LNCaP clone FGC (cell line): ENCODE measurements around the gene PRTG.

ENCODE experiments used
- DNase-seq: peaks from one replicate; pipeline ENCODE4 v3.0.0-alpha.2; 2011; ENCODE audit warnings: low read depth
- H3K4me3 ChIP-seq: 2 replicates; pipeline ENCODE4 v1.5.1; 2011; ENCODE audit warnings: mild to moderate bottlenecking, low read depth, low read length, control low read depth
- TF ChIP-seq, protein P1 (sequence below): IDR thresholded peaks from 2 replicates; pipeline ENCODE4 v1.5.1; 2012; ENCODE audit warnings: mild to moderate bottlenecking; ENCODE audit not compliant: control insufficient read depth, insufficient read depth; ENCODE audit errors: extremely low read depth

PRTG gene

DNA sequence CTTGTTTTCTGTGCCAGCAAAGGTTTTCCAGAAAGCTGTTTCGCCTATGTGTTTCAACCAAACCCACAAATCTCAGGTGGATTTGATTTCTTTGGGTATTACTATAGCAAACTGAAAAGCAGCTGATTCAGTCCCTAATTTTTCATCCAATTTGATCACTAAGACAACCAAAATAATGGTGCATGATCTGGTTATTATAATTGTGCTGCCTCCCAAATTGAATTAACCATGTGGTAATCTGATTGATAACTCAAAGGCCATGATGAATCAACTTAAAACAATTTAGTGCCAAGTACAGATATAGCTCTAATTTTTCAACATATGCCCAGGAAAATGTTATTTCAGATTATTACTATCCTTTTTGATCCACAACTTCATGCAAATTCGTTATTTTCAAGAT, 30.6 kb downstream of the PRTG start:
- DNase-seq: no peak
- H3K4me3 ChIP-seq: no peak overlapping the region
- TF ChIP-seq, protein P1, sequence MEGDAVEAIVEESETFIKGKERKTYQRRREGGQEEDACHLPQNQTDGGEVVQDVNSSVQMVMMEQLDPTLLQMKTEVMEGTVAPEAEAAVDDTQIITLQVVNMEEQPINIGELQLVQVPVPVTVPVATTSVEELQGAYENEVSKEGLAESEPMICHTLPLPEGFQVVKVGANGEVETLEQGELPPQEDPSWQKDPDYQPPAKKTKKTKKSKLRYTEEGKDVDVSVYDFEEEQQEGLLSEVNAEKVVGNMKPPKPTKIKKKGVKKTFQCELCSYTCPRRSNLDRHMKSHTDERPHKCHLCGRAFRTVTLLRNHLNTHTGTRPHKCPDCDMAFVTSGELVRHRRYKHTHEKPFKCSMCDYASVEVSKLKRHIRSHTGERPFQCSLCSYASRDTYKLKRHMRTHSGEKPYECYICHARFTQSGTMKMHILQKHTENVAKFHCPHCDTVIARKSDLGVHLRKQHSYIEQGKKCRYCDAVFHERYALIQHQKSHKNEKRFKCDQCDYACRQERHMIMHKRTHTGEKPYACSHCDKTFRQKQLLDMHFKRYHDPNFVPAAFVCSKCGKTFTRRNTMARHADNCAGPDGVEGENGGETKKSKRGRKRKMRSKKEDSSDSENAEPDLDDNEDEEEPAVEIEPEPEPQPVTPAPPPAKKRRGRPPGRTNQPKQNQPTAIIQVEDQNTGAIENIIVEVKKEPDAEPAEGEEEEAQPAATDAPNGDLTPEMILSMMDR: no peak

GRCh38 chr15:55710286-55710685, 32.7 kb downstream of the PRTG start:
- H3K4me3 ChIP-seq: no peak overlapping the region
- no peak for DNase-seq
- TF ChIP-seq, protein P1: no peak

DNA sequence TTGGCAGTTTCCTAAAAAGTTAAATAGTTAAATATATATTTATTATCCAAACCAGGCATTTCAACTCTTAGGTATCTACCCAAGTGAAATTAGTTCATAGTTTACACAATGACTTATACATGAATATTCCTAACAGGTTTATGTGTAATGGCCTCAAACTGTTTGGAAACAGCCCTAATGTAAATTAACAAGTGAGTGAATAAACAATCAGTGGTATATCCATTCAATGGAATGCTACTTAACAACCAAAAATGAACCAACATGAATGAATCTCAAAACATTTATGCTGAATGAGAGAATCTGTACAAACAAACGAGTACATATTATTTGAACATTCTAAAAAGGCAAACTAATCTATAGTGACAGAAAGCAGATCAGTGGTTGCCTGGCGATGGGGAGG, 33.5 kb downstream of the PRTG start:
- H3K4me3 ChIP-seq: no peak overlapping the region
- TF ChIP-seq, protein P1: no peak
- DNase-seq: no peak

DNA sequence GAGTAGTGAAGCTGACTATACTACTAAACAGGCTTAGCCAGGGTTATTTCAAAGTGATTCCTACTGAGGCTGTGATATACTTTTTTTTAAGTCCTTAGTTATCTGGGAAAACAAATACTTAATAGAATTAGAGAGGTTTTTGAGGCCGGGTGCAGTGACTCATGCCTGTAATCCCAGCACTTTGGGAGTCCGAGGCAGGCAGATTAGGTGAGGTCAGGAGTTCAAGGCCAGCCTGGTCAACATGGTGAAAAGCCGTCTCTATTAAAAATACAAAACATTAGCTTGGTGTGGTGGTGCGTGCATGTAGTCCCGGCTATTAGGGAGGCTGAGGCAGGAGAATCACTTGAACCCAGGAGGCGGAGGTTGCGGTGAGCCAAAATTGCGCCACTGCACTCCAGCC, 34.2 kb downstream of the PRTG start:
- DNase-seq: no peak

GRCh38 chr15:55707951-55708350, 35.0 kb downstream of the PRTG start:
- TF ChIP-seq, protein P1: no peak
- DNase-seq: no peak
- no peak overlapping the region for H3K4me3 ChIP-seq

More for the DNA sequence above, 34.2 kb downstream of the PRTG start:
- H3K4me3 ChIP-seq: no peak overlapping the region
- TF ChIP-seq, protein P1: no peak

- H3K4me3 ChIP-seq: no peak overlapping the region
- TF ChIP-seq, protein P1: no peak
- DNase-seq: no peak
Observed at GRCh38 chr15:55707518-55707917, 35.4 kb downstream of the PRTG start.

DNA sequence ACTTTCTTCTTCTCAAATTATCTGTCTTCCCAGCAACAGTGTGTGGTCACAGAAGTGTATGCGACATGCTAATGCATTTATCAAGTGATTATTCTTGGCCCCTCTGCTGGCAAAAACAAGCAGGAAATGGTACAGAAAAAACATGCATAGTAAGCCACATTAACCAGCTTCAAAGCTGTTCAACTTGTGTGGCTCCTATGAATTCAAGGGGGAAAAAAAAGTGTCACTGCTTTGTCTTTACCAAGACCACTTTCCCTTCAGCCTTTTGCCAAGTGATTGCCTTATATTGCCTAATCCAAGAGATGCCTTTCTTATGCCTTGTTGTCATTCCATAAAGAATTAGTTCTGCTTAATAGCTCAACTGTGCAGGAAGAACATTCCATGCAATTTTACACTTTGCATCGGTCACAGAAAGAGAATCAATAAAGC, 39.1 kb downstream of the PRTG start:
- TF ChIP-seq, protein P1: no peak
- no peak for DNase-seq
- no peak overlapping the region for H3K4me3 ChIP-seq
